ENCODE results near the gene NEB.

NEB gene, protein sequence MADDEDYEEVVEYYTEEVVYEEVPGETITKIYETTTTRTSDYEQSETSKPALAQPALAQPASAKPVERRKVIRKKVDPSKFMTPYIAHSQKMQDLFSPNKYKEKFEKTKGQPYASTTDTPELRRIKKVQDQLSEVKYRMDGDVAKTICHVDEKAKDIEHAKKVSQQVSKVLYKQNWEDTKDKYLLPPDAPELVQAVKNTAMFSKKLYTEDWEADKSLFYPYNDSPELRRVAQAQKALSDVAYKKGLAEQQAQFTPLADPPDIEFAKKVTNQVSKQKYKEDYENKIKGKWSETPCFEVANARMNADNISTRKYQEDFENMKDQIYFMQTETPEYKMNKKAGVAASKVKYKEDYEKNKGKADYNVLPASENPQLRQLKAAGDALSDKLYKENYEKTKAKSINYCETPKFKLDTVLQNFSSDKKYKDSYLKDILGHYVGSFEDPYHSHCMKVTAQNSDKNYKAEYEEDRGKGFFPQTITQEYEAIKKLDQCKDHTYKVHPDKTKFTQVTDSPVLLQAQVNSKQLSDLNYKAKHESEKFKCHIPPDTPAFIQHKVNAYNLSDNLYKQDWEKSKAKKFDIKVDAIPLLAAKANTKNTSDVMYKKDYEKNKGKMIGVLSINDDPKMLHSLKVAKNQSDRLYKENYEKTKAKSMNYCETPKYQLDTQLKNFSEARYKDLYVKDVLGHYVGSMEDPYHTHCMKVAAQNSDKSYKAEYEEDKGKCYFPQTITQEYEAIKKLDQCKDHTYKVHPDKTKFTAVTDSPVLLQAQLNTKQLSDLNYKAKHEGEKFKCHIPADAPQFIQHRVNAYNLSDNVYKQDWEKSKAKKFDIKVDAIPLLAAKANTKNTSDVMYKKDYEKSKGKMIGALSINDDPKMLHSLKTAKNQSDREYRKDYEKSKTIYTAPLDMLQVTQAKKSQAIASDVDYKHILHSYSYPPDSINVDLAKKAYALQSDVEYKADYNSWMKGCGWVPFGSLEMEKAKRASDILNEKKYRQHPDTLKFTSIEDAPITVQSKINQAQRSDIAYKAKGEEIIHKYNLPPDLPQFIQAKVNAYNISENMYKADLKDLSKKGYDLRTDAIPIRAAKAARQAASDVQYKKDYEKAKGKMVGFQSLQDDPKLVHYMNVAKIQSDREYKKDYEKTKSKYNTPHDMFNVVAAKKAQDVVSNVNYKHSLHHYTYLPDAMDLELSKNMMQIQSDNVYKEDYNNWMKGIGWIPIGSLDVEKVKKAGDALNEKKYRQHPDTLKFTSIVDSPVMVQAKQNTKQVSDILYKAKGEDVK (N-terminal part only)
- 2.8 to 3.9 (median 3.9) reads per million in 3 donors for total RNA-seq

DNA sequence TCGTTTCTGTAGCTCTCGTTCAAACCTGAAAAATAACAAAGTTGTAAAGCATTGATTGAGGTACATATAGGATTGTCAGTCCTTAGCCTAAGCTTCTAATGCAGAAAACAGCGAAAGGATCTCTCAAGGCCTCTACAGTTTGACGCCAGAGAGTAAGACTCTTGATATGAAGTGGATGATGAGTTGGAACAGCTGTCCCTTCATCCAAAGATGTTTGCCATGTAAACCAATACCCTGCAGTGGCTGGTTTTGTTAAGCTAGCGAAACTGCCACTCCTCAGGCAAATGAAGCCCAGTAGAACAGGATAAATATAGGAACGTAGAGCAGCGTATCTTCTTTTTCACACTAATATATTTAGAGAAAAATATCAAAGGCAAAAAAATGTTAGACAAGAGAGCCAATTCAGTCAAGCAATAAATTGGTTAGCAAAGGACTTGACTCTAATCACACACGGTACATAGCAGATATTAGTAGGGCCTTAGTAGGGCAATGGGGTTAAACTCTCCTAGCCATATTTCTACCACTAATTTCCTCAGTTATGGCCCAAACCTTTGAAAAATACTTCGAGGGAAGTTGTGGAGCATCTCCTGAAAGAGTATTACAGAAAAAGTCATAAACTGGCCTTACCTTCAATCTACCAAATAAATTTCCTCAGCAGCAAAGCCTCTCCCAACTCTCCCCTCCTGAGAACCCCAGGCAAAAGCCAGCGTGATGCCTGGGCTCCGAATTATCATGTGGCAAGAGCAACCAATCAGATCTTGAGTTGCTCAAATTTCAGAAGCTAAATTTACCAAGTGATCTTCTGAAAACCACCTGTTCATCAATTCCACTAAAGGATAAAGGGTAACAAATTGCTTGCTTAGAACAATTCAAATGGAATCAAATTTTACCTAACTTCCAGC lies at the start of gene NEB:
Gene NEB, minus strand, starts transcription at position 706 of the 902 bp plus-strand sequence. CDS start 1,320 bp downstream, outside the sequence.
- Histone ChIP-seq H3K27me3 (replicated peaks; ENCODE audit: control insufficient read depth, insufficient read depth, low read length, poor library complexity, severe bottlenecking) (no peaks in the 10 kb centered on the region), H3K4me1 (ENCODE audit: control insufficient read depth, insufficient read depth, low read length, poor library complexity, severe bottlenecking) (no peaks in the 10 kb centered on the region), H3K27ac (ENCODE audit: insufficient read depth, low read length, poor library complexity, severe bottlenecking) (no peak within 1 kb of the TSS), H3K4me3 (ENCODE audit: insufficient read depth, low read depth, low read length, poor library complexity, severe bottlenecking) (no peak within 1 kb of the TSS), H3K36me3 (ENCODE audit: control insufficient read depth, insufficient read depth, low read length) (no peaks in the 10 kb centered on the region), H3K9me3 (ENCODE audit: control insufficient read depth, low read length) (no peaks in the 10 kb centered on the region)
- DNase-seq = no peak

DNA sequence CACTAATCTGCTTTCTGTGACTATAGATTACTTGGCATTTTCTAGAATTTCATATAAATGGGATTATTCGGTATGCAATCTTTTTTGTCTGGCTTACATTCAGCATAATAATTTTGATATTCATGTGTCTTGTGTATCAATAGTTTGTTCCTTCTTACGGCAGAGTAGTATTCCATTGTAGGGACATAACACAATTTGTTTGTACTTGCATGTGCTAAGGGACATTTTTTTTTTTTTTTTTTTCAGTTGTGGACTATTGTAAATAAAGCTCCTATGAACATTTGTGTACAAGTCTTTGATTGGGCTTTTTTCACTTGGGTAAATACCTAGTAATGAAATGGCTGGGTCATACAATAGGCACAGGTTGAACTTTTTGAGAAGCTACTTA lies 48.9 kb upstream of the NEB start:
- Histone ChIP-seq H3K4me1 (ENCODE audit: control insufficient read depth, insufficient read depth, low read length, poor library complexity, severe bottlenecking) (no peaks in the 10 kb centered on the region), H3K27ac (ENCODE audit: insufficient read depth, low read length, poor library complexity, severe bottlenecking) (no peak overlapping the region), H3K27me3 (replicated peaks; ENCODE audit: control insufficient read depth, insufficient read depth, low read length, poor library complexity, severe bottlenecking) (no peaks in the 10 kb centered on the region), H3K36me3 (ENCODE audit: control insufficient read depth, insufficient read depth, low read length) (peaks cover 4% of the 10 kb centered on the region), H3K4me3 (ENCODE audit: insufficient read depth, low read depth, low read length, poor library complexity, severe bottlenecking) (no peak overlapping the region), H3K9me3 (ENCODE audit: control insufficient read depth, low read length) (no peaks in the 10 kb centered on the region)
- DNase-seq = no peak

DNA sequence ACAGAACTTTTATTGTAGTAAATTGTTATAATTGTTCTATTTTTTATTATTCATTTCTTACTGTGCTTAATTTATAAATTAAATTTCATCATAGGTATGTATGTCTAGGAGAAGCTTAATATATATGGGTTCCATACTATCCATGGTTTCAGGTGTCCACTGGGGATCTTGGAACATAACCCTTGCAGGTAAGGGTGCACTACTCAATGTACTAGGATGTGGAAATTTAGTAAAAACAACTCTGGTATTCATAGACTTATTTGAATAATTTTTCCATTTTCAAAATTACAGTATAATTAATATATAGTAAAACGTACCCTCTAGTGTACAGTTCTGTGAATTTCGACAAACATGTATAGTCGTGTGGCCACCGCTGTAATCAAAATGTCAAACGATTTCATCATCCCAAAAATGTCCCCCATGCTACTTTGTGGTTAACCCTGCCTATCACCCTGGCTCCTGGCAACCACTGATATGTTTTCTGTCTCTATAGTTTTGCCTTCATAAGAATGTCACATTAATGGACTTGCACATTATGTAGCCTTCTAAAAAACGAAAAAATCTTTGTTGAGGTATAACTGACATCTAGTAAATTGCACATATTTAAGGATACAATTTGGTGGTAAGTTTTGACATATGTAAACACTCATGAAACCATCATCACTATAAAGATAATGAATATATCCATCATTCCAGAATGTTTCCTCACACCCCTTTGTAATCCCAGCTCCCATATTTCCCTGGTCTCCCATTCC lies 48.3 kb upstream of the NEB start:
- Histone ChIP-seq H3K4me3 (ENCODE audit: insufficient read depth, low read depth, low read length, poor library complexity, severe bottlenecking) (no peak overlapping the region), H3K27me3 (replicated peaks; ENCODE audit: control insufficient read depth, insufficient read depth, low read length, poor library complexity, severe bottlenecking) (no peaks in the 10 kb centered on the region), H3K9me3 (ENCODE audit: control insufficient read depth, low read length) (no peaks in the 10 kb centered on the region), H3K36me3 (ENCODE audit: control insufficient read depth, insufficient read depth, low read length) (peaks cover 4% of the 10 kb centered on the region), H3K27ac (ENCODE audit: insufficient read depth, low read length, poor library complexity, severe bottlenecking) (no peak overlapping the region), H3K4me1 (ENCODE audit: control insufficient read depth, insufficient read depth, low read length, poor library complexity, severe bottlenecking) (no peaks in the 10 kb centered on the region)
- no peak for DNase-seq

DNA sequence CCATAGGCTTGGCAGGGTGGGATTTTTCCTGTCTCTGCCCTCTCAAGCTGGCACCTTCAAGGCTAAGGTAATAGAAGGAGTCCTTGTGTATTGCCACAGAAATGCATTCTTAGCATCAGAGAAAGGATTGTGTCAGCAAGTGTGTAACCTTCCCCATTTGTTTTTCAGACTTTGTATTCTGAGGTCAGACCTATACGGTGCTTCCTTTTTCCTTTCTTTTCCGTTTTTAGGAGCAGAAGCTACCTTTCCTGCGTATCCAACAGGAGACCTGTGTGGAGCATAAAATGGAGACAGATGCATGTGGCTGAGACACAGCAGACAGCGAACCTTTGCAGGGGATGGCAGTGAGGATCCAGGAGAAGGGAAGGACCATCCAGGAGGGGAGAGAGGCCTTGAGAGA lies 47.4 kb upstream of the NEB start:
- Histone ChIP-seq H3K27ac (ENCODE audit: insufficient read depth, low read length, poor library complexity, severe bottlenecking) (no peak overlapping the region), H3K4me1 (ENCODE audit: control insufficient read depth, insufficient read depth, low read length, poor library complexity, severe bottlenecking) (no peaks in the 10 kb centered on the region), H3K27me3 (replicated peaks; ENCODE audit: control insufficient read depth, insufficient read depth, low read length, poor library complexity, severe bottlenecking) (no peaks in the 10 kb centered on the region), H3K4me3 (ENCODE audit: insufficient read depth, low read depth, low read length, poor library complexity, severe bottlenecking) (no peak overlapping the region), H3K36me3 (ENCODE audit: control insufficient read depth, insufficient read depth, low read length) (peaks cover 2% of the 10 kb centered on the region), H3K9me3 (ENCODE audit: control insufficient read depth, low read length) (no peaks in the 10 kb centered on the region)
- DNase-seq = no peak

DNA sequence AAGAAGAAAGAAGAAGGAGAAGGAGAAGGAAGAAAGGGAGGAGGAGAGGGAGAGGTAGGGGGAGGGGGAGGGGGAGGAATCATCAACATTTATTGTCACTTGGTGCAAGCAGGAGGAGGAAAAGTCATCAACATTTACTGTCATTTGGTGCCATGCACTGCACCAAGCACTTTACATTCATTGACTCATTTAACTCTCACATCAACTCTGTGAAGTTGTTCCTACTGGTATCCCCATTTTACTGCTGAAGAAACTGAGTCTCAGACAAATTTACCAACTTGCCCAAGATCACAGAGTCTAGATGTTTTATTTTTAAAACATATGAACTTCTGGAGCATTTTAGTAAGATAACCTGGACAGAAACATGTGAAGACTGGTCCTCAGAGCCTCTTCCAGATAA lies 46.7 kb upstream of the NEB start:
- Histone ChIP-seq H3K9me3 (ENCODE audit: control insufficient read depth, low read length) (no peaks in the 10 kb centered on the region), H3K36me3 (ENCODE audit: control insufficient read depth, insufficient read depth, low read length) (no peaks in the 10 kb centered on the region), H3K4me1 (ENCODE audit: control insufficient read depth, insufficient read depth, low read length, poor library complexity, severe bottlenecking) (no peaks in the 10 kb centered on the region), H3K4me3 (ENCODE audit: insufficient read depth, low read depth, low read length, poor library complexity, severe bottlenecking) (no peak overlapping the region), H3K27me3 (replicated peaks; ENCODE audit: control insufficient read depth, insufficient read depth, low read length, poor library complexity, severe bottlenecking) (no peaks in the 10 kb centered on the region), H3K27ac (ENCODE audit: insufficient read depth, low read length, poor library complexity, severe bottlenecking) (no peak overlapping the region)
- no peak for DNase-seq

DNA sequence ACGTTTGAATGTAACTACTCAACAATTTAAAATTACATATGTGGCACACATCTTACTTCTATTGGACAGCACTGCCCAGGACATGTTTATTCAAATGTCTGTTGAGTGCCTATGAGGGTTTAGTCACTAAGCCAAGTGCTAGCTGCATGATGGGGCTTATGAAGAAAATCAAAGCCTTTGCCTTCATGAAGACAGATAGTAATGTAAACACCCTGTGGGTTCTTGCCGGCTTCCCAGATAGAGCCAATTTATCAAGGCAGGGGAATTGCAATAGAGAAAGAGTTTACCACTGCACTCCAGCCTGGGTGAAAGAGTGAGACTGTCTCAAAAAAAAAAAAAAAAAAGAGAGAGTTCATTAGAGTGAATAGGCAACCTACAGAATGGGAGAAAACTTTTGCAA lies 43.7 kb upstream of the NEB start:
- no peaks in the 10 kb centered on the region for H3K9me3 ChIP-seq (ENCODE audit: control insufficient read depth, low read length)
- no peaks in the 10 kb centered on the region for H3K27me3 ChIP-seq (replicated peaks; ENCODE audit: control insufficient read depth, insufficient read depth, low read length, poor library complexity, severe bottlenecking)
- H3K36me3 ChIP-seq (ENCODE audit: control insufficient read depth, insufficient read depth, low read length) = no peaks in the 10 kb centered on the region
- no peak for DNase-seq
- H3K4me1 ChIP-seq (ENCODE audit: control insufficient read depth, insufficient read depth, low read length, poor library complexity, severe bottlenecking) = no peaks in the 10 kb centered on the region
- no peak overlapping the region for H3K4me3 ChIP-seq (ENCODE audit: insufficient read depth, low read depth, low read length, poor library complexity, severe bottlenecking)
- no peak overlapping the region for H3K27ac ChIP-seq (ENCODE audit: insufficient read depth, low read length, poor library complexity, severe bottlenecking)

DNA sequence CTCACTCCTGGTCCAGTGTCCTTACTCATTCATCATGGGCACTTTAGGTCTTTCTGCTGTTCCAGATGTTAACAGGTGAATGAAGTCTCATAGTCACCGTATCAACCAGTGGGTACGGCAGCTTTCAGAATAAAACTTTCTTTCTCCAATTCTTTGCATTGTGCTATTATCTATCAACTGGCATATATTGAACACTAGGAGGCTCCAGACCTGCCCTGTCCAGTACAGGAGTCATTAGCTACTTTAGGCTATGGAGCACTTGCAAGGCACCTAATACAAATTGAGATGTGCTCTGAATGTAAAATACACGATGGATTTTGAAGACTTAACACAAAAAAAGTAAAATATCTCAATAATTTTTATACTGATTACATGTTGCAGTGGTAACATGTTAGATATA lies 43.2 kb upstream of the NEB start:
- H3K9me3 ChIP-seq (ENCODE audit: control insufficient read depth, low read length) = no peaks in the 10 kb centered on the region
- H3K4me3 ChIP-seq (ENCODE audit: insufficient read depth, low read depth, low read length, poor library complexity, severe bottlenecking) = no peak overlapping the region
- H3K27me3 ChIP-seq (replicated peaks; ENCODE audit: control insufficient read depth, insufficient read depth, low read length, poor library complexity, severe bottlenecking) = no peaks in the 10 kb centered on the region
- no peaks in the 10 kb centered on the region for H3K4me1 ChIP-seq (ENCODE audit: control insufficient read depth, insufficient read depth, low read length, poor library complexity, severe bottlenecking)
- H3K36me3 ChIP-seq (ENCODE audit: control insufficient read depth, insufficient read depth, low read length) = no peaks in the 10 kb centered on the region
- DNase-seq = no peak
- no peak overlapping the region for H3K27ac ChIP-seq (ENCODE audit: insufficient read depth, low read length, poor library complexity, severe bottlenecking)

DNA sequence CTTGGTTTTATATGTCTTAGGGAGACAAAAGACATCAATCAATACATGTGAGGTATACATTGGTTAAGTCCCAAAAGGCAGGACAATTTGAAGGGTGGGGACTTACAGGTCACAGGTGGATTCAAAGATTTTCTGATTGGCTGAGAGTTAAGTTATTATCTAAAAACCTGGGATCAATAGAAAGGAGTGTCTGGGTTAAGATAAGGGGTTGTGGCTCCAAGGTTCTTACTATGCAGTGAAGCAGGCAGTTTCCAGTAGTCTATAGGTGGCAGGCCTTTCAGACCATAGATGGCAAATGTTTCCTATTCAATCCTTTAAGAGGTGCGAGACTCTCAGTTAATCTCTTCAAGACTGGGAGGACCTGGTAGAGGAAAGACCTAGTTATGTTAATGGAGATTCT lies 42.1 kb upstream of the NEB start:
- no peaks in the 10 kb centered on the region for H3K27me3 ChIP-seq (replicated peaks; ENCODE audit: control insufficient read depth, insufficient read depth, low read length, poor library complexity, severe bottlenecking)
- H3K36me3 ChIP-seq (ENCODE audit: control insufficient read depth, insufficient read depth, low read length) = no peaks in the 10 kb centered on the region
- no peak overlapping the region for H3K27ac ChIP-seq (ENCODE audit: insufficient read depth, low read length, poor library complexity, severe bottlenecking)
- H3K4me1 ChIP-seq (ENCODE audit: control insufficient read depth, insufficient read depth, low read length, poor library complexity, severe bottlenecking) = no peaks in the 10 kb centered on the region
- no peak overlapping the region for H3K4me3 ChIP-seq (ENCODE audit: insufficient read depth, low read depth, low read length, poor library complexity, severe bottlenecking)
- H3K9me3 ChIP-seq (ENCODE audit: control insufficient read depth, low read length) = no peaks in the 10 kb centered on the region
- DNase-seq = no peak
